NCI-H1436 treated with DMSO at 0.1 percent for 48 hours (cell line): ENCODE data around the gene GHRL.

ENCODE experiments used
- DNase-seq: peaks from one replicate; lab custom pipeline; 2025; lab: John Stamatoyannopoulos, UW

The GHRL gene

DNA sequence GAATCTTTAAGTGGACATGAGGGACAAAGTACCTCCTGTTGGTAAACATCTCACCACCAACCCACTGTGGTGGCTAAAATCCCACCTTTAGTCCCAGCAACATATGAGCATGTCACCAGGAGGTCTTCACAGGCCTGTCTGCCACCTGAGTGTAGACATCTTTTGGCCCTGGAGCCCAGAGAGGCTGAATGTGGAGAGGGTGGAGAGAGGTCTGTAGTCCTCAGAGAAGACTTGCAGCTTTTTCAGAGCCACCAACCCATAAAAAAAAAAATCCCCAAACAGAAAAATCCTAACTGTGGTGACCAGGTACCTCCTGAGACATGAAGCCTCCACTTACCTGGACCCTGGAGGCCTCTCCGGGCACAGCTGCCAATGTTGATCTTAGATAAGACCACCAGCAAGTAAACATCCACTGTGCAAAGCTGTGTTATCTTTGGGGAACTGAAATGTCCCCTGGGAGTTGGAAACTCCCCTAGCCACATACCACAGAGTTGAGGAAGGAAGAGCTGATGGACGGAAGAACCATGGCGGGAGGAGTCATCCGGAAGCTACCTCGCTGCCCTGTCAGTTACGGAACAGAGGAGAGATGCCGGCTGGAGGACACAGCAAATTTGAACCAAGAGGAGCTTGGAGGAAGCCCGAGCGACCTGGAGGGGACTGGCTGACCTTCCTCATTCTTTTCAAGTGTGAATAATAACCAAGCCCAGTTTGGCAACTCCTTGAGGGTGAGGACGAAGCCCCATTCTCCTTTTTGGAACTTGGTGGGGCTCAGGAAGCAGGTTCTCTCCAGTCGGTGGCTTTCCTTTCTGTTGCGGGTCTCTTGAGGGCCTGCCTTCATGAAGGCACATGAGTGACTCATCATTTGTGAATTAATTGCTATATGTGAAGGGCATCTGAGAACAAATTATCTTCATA lies at the start of gene GHRL:
GHRL (minus strand) TSS at position 443 of the 915 bp plus-strand sequence. CDS start 2,767 bp downstream, outside the sequence.
- DNase-seq = no peak

DNA sequence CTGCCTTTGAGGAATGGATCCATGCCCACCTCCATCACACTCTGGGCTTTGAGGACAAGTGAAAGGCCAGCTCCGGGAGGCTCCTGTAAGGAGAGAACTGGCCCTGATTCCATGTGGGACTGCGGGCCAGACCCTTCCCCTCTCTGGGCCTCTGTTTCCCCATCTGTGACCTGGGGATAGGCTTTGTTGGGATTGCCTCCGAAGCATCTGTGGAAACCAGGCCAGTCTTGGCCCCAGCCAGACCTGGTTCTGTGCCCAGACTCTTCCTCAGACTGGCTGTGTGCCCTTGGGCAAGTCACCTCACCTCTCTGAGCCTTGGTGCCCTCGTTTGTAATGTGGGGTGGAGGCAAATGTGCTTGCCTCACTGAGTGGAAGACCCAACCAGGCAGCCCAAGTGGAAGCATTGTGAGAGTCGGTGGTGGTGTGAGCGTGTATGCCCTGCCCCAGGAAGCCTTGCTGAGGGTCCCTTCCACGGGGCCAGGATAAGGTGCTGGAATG lies 49.2 kb upstream of the GHRL start:
- DNase-seq = no peak

GRCh38 chr3:10340476-10340875 lies 47.7 kb upstream of the GHRL start:
- DNase-seq = no peak

DNA sequence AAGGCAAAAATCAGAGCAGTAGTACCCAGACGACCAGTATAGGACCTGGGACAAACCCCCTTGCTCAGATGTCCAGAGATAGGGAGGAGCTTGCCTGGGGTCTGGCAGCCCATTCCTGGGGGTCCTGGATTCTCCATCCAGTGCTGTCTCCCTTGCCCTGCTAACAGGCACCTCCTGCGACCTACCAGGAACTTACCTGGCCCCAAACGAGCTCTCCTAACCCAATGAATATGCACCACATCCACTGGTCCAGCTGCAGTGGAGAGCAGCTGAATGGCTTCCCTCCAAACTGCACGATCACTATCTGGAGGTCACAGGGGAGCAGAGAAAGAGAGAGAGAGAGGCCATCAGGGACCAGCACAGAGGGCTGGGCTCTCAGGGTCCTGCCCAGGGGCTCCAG lies 47.3 kb upstream of the GHRL start:
- no peak for DNase-seq

- no peak for DNase-seq
These were observed 46.7 kb upstream of the GHRL start for GRCh38 chr3:10339376-10339955.

- DNase-seq = no peak
These were observed 46.0 kb upstream of the GHRL start for GRCh38 chr3:10338591-10339353.

- no peak for DNase-seq
These were observed 45.4 kb upstream of the GHRL start for GRCh38 chr3:10338164-10338470.

- DNase-seq = no peak
These were observed 44.8 kb upstream of the GHRL start for GRCh38 chr3:10337323-10338163.

DNA sequence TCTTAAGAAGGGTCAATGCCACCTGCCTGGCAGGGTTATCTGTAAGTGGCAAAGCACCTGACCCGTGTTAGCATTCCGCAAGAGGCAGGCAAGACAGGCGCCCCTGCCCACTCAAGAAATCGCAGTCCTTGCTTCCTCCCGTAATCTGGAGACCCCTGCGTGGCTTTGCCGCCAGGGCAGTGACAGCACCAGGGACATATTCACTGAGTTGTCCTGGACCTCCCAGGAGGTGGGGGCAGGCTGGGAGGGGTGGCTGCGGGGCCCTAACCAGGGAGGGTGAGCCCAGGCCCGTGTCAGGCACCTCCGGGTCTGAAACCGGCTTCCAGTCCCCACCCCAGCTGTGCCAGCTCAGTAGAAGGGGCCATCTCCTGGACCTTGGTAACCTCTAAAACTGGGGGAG lies 44.0 kb upstream of the GHRL start:
- no peak for DNase-seq

DNA sequence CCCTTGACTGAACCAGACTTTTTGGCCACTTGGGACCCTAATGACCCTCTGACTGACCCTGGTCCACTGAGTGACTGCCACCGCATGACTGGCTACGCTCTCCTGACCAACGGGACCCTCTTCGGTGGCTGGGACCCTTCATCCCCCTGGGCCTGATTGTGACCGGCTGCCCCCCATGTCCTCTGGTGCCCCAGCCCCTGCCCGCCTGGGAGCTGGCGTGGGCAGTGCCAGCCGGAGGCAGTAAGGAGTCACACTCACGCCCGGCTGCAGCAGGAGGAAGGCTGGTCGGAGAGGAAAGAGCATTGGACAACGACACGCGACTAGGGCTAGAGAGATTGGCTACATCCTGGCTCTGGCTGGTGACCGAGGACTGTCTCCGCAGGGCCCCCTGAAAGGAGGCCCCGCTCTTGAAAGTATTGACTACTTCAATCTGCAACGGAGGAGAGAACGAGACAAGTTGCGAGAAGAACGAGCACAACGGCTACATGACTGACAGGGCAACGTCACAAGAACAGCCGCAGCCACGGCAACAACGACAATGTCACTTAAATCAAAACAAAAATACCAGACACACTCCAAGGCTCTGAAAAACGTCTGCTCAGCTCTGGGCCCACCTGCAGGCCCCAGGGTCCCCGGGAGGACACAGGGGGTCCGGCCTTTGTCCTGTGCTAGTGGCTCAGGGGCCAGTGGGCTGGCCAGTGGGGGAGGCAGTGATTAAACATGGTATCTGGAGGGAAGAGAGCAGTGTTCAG lies 43.3 kb upstream of the GHRL start:
- no peak for DNase-seq

DNA sequence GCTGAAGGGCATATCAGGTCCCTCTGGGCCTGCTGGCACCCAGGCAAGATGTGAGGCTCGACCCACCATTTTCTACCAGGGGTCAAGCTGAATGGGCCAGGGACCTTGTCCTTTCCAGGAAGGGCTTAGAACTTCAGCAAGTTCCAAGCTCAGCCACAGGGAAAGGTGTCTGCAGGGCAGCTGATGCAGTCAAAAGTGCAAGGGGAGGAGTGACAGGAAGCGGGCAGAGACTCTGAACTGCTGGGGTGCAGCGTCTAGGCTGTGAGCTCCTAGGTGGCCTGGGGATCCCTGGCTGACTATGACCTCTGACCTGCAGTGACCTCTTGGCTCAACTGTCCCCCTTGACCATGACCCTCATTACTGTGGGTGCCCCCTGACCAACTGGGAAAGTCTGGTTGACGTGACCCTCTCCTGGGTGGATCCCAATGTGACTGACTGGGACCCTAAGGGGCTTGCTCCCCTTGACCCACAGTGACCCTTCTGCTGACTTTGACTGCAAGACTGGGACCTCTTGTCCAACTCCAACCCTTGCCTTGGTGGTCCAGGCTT lies 42.5 kb upstream of the GHRL start:
- DNase-seq = no peak

DNA sequence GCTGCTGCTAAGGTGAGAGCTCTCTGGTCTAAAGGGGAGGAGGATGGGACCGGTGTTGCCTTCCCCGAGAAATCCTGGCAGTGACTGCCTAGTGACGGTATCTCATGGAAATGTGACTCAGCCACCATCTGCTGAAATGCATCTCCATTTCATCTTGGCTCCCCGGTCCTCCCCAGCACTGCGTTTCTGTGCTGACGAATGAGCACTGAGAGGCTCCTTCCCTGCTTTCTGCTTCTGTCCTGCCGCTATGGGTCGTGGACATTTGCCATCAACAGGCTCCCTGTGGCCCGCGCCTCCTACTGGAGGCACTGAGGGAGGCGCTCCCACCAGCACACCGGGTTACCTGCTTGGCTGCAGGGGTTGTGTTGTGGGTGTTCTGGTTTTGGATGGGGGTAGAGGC lies 41.7 kb upstream of the GHRL start:
- no peak for DNase-seq

DNA sequence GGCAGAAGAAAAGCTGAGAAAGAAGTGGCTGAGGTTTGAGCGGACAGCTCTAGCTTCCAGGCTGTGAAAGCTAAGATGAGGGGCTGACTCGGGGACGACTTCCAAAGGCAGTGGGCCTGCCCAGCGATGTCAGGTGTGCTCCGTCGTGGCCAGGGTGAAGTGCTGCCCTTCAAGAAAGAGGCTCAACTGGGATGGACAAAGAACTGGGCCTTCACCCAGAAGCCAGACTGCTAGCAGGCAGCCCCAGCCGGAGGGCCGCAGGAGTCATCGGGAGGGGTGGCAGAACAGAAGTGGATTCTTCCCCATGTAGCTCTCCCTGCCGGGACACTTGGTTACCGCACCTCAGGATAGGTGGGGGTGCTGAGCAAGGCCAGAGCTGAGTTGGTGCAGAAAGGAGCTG lies 41.3 kb upstream of the GHRL start:
- DNase-seq = no peak

- DNase-seq = no peak
These were observed 40.6 kb upstream of the GHRL start for GRCh38 chr3:10333349-10333650.

GRCh38 chr3:10332481-10333348 lies 40.0 kb upstream of the GHRL start:
- no peak for DNase-seq

DNA sequence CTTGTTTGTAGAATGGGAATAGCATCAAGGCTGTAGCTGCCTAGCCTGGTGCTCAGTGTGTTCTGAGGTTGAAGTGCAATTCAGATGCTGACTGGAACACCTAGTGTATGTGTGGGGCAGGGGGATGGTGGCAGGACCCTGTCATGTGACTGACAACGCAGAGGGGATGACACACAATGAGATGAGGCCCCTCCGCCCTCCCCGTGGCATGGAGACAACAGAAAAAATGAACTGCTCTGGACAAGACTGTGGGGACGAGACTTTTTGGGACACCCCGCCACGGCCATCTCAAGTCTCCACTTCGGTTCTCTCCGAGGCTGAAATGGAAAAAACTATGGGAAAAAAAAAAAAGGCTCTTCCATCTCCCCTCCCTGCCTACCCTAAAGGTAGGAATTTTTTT lies 38.6 kb upstream of the GHRL start:
- DNase-seq = no peak

DNA sequence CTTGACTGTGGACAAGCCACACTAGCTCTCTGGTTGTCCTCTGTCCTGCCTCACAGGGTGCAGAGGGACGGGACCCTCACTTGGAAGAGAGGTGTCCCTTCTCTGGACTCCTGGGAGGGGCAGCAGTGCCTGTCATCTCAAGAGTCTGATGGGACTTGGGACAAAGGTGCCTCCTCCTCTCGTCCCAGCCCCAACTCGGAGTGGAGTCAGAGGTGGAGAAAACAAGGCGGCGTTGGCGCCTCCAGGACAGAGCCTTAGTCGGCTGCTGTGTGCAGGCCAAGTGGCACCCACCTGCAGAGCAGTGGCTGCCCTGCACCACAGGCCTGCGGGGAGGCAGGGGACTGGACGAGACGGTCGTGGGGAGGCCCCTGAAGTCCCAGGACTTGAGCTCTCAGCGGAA lies 37.6 kb upstream of the GHRL start:
- DNase-seq = no peak

DNA sequence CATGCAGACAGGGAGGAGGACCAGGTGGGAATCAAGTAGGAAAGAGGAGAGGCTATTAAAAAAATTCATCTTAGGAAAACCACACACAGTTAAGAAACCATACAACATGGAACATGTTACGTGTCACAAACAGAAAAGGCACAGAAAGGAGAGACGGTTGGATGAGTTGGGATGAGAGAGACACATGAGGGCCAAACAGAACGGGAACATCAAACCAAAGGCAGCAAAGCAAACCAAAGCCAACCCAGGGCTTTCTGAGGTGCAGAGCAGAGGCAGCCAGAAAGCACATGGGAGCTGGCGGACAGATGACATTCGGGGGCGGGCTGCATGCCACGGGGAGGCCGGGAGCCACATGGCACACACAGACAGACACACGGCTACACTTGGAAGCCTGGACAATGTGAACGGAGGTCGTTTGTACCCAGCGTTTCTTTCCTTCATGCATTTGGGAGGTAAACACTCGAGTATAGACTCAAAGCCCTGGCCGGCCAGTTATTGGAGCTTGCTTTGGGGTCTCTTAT lies 36.8 kb upstream of the GHRL start:
- DNase-seq = no peak

GRCh38 chr3:10328460-10329071 lies 35.8 kb upstream of the GHRL start:
- no peak for DNase-seq
